PC-3 (cell line): Measurements from ENCODE around the gene ZNF846. TPM values are rescaled to one million over a fixed set of nuclear protein-coding genes. Genes with fewer than 3 reads are reported as not detected.

Experiments
- ATAC-seq: fragments of 200-7000 bp; cut with Tn5 transposase; 2 replicates; pipeline ENCODE4 v1.9.1; 2020; ENCODE audit warnings: mild to moderate bottlenecking, moderate library complexity
- BruUV-seq: library from RNA; stranded (reverse); fragments of 400-500 nt; replicated peaks from 2 replicates; lab custom pipeline; 2021; lab: Mats Ljungman, UMichigan
- CTCF ChIA-PET: fragments of 300-600 bp; sonication (Branson Sonifier 250); formaldehyde crosslinking; loops from one replicate; lab custom pipeline; 2022; ENCODE audit warnings: antibody characterized with exemption; lab: Charles Lee
- POLR2A ChIA-PET: fragments of 300-600 bp; sonication (Branson Sonifier 250); formaldehyde crosslinking; loops from one replicate; lab custom pipeline; 2022; ENCODE audit warnings: antibody characterized with exemption; ENCODE audit not compliant: unreplicated experiment; lab: Charles Lee
- DNase-seq: peaks from one replicate; pipeline ENCODE4 v3.0.0-alpha.2; 2015
- H2AFZ ChIP-seq: fragments of 300-600 bp; sonication (generic); 2 replicates; pipeline ENCODE4 v1.6.0; 2016; ENCODE audit warnings: antibody characterized with exemption, low read length
- H3F3A ChIP-seq: fragments of 300-600 bp; sonication (generic); one replicate; pipeline ENCODE4 v1.6.0; 2017; ENCODE audit warnings: antibody characterized with exemption, low read length, control low read depth, mild to moderate bottlenecking; ENCODE audit not compliant: unreplicated experiment
- H3K27ac ChIP-seq: fragments of 300-600 bp; sonication (generic); 2 replicates; pipeline ENCODE4 v1.5.1; 2016; ENCODE audit warnings: mild to moderate bottlenecking, low read length
- H3K27me3 ChIP-seq: fragments of 300-600 bp; sonication (generic); 2 replicates; pipeline ENCODE4 v1.6.1; 2016; ENCODE audit warnings: low read length, mixed read lengths
- H3K36me3 ChIP-seq: fragments of 300-600 bp; sonication (generic); 2 replicates; pipeline ENCODE4 v1.6.1; 2016; ENCODE audit warnings: low read depth, mixed run types, low read length, mixed read lengths
- H3K4me1 ChIP-seq: fragments of 300-600 bp; sonication (generic); 2 replicates; pipeline ENCODE4 v1.5.1; 2016; ENCODE audit warnings: low read length; ENCODE audit not compliant: insufficient read depth
- H3K4me2 ChIP-seq: fragments of 300-600 bp; sonication (generic); 2 replicates; pipeline ENCODE4 v1.6.0; 2016; ENCODE audit warnings: low read length
- H3K4me3 ChIP-seq: fragments of 300-600 bp; sonication (generic); 2 replicates; pipeline ENCODE4 v1.5.1; 2016; ENCODE audit warnings: mild to moderate bottlenecking, low read length, mixed read lengths
- H3K79me2 ChIP-seq: fragments of 300-600 bp; sonication (generic); 2 replicates; pipeline ENCODE4 v1.6.1; 2017; ENCODE audit warnings: low read length, mixed read lengths
- H3K9ac ChIP-seq: fragments of 300-600 bp; sonication (generic); 2 replicates; pipeline ENCODE4 v1.6.0; 2016; ENCODE audit warnings: mild to moderate bottlenecking, low read length
- H3K9me2 ChIP-seq: fragments of 300-600 bp; sonication (generic); replicated peaks from 2 replicates; pipeline ENCODE4 v1.6.1; 2016; ENCODE audit warnings: mixed run types, low read length, mixed read lengths
- H3K9me3 ChIP-seq: fragments of 300-600 bp; sonication (generic); 2 replicates; pipeline ENCODE4 v1.6.1; 2016; ENCODE audit warnings: low read length, mixed read lengths
- H4K20me1 ChIP-seq: fragments of 300-600 bp; sonication (generic); 2 replicates; pipeline ENCODE4 v1.6.1; 2016; ENCODE audit warnings: low read length, mixed read lengths
- EZH2 ChIP-seq: fragments of 300-600 bp; sonication (generic); IDR thresholded peaks from one replicate; pipeline ENCODE4 v1.6.1; 2017; ENCODE audit warnings: antibody characterized with exemption, mild to moderate bottlenecking, low read length; ENCODE audit not compliant: unreplicated experiment
- EZH2phosphoT487 ChIP-seq: fragments of 300-600 bp; sonication (generic); IDR thresholded peaks from 2 replicates; pipeline ENCODE4 v1.6.1; 2018; ENCODE audit warnings: mild to moderate bottlenecking, antibody characterized with exemption, low read length, borderline replicate concordance
- intact Hi-C: fragments of 100-400 bp; cut with micrococcal nuclease; formaldehyde crosslinking; loops from 2 replicates; pipeline ENCODE4 v1.9.0; 2023
- total RNA-seq: library from RNA; depleted of rRNA; stranded (reverse); fragments of >200 nt; gene quantifications from 2 replicates; pipeline ENCODE4 v1.2.3, GENCODE V29; 2014
- TF ChIP-seq, protein P1 (sequence below): fragments of 300-600 bp; sonication (generic); conservative IDR thresholded peaks from 2 replicates; pipeline ENCODE4 v1.5.1; 2017; ENCODE audit warnings: antibody characterized with exemption, low read depth, mild to moderate bottlenecking, low read length

ZNF846 gene
- total RNA-seq, 1 experiment from 2014 or later, result 15.7 TPM

- no TSS peak for BruUV-seq
- Histone ChIP-seq H2AFZ (no peak overlapping the region), H3K4me3 (no peak overlapping the region), H3K4me1 (no peaks in the 10 kb centered on the region), H3F3A (no peaks in the 10 kb centered on the region), H3K27ac (no peak overlapping the region), H3K9me3 (0 out of 2 replicates have a peak, but pooled peaks cover 13% of the 10 kb centered on the region), H4K20me1 (no peaks in the 10 kb centered on the region), H3K9ac (no peak overlapping the region), H3K79me2 (no peaks in the 10 kb centered on the region), H3K9me2 (no peaks in the 10 kb centered on the region), H3K4me2 (no peak overlapping the region), H3K27me3 (no peaks in the 10 kb centered on the region), H3K36me3 (no peaks in the 10 kb centered on the region)
- CTCF ChIA-PET, result no interaction called here
- no peak for TF ChIP-seq EZH2phosphoT487
- TF ChIP-seq EZH2, result no peak
- TF ChIP-seq, protein P1, sequence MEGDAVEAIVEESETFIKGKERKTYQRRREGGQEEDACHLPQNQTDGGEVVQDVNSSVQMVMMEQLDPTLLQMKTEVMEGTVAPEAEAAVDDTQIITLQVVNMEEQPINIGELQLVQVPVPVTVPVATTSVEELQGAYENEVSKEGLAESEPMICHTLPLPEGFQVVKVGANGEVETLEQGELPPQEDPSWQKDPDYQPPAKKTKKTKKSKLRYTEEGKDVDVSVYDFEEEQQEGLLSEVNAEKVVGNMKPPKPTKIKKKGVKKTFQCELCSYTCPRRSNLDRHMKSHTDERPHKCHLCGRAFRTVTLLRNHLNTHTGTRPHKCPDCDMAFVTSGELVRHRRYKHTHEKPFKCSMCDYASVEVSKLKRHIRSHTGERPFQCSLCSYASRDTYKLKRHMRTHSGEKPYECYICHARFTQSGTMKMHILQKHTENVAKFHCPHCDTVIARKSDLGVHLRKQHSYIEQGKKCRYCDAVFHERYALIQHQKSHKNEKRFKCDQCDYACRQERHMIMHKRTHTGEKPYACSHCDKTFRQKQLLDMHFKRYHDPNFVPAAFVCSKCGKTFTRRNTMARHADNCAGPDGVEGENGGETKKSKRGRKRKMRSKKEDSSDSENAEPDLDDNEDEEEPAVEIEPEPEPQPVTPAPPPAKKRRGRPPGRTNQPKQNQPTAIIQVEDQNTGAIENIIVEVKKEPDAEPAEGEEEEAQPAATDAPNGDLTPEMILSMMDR, result no peak
- intact Hi-C loops, result no loop called here
- POLR2A ChIA-PET, result no interaction called here
- ATAC-seq (no peak), DNase-seq (no peak)
These were observed 44.4 kb downstream of the ZNF846 start for GRCh38 chr19:9724157-9724556.

DNA sequence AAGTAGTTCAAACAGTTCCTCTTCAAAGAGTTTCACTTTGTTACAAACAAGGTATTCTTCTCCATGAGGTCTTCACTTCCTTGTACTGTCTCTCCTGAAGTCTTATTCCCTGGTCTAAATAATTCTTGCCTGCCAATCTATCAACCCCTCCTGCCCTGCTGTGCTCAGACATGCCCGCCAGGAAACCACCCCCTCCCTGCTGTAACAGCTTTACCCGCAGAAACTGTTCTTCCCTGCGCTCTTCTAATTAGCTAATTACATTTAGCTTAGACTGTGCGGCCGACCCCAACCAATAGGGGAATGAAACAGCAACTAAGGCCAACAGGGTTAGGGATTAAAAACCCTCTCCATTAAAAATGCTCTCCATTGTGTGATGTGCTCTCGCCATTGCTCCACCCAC lies 46.7 kb downstream of the ZNF846 start:
- H3K79me2 ChIP-seq, result no peaks in the 10 kb centered on the region
- no peak overlapping the region for H3K9ac ChIP-seq
- ATAC-seq (no peak), DNase-seq (no peak)
- H3K9me3 ChIP-seq, result 0 out of 2 replicates have a peak, but pooled peaks cover 13% of the 10 kb centered on the region
- no peak overlapping the region for H3K4me2 ChIP-seq
- H3F3A ChIP-seq, result no peaks in the 10 kb centered on the region
- no peaks in the 10 kb centered on the region for H3K9me2 ChIP-seq
- TF ChIP-seq, protein P1, result no peak
- no peak for TF ChIP-seq EZH2phosphoT487
- TF ChIP-seq EZH2, result no peak
- H3K4me3 ChIP-seq, result no peak overlapping the region
- no TSS peak for BruUV-seq
- H2AFZ ChIP-seq, result 0 out of 2 replicates have a peak overlapping the region, but pooled peaks have one; percentile 0
- no peaks in the 10 kb centered on the region for H4K20me1 ChIP-seq
- ChIA-PET CTCF (no interaction called here), POLR2A (no interaction called here)
- no peaks in the 10 kb centered on the region for H3K36me3 ChIP-seq
- H3K27ac ChIP-seq, result no peak overlapping the region
- H3K4me1 ChIP-seq, result no peaks in the 10 kb centered on the region
- intact Hi-C loops, result loop anchor here (1.0 kb wide), 1 partner anchor 12 kb away; no protein-coding TSS in a partner anchor
- no peaks in the 10 kb centered on the region for H3K27me3 ChIP-seq

- DNase-seq, result no peak
- TF ChIP-seq EZH2phosphoT487 (no peak), EZH2 (no peak)
- TF ChIP-seq, protein P1, result no peak
- H3K9ac ChIP-seq, result no peak overlapping the region
- H3F3A ChIP-seq, result no peaks in the 10 kb centered on the region
- no peaks in the 10 kb centered on the region for H3K4me1 ChIP-seq
- no peak overlapping the region for H3K4me3 ChIP-seq
- POLR2A ChIA-PET, result no interaction called here
- H3K9me3 ChIP-seq, result 0 out of 2 replicates have a peak, but pooled peaks cover 13% of the 10 kb centered on the region
- no peaks in the 10 kb centered on the region for H4K20me1 ChIP-seq
- no peaks in the 10 kb centered on the region for H3K36me3 ChIP-seq
- no peak overlapping the region for H3K4me2 ChIP-seq
- no peaks in the 10 kb centered on the region for H3K27me3 ChIP-seq
- no peak overlapping the region for H2AFZ ChIP-seq
- no peak overlapping the region for H3K27ac ChIP-seq
- BruUV-seq, result no TSS peak
- CTCF ChIA-PET, result no interaction called here
- intact Hi-C loops, result no loop called here
- no peak for ATAC-seq
- no peaks in the 10 kb centered on the region for H3K79me2 ChIP-seq
- no peaks in the 10 kb centered on the region for H3K9me2 ChIP-seq
These were observed 48.0 kb downstream of the ZNF846 start for GRCh38 chr19:9720541-9720940.
